Measurements from ENCODE around the gene FOXO1.
"Not testable (repeated sequence)": the region's sequence is repeated elsewhere in the genome, so short reads cannot be mapped to it uniquely, and the experiment has no call there.

Gene FOXO1

DNA sequence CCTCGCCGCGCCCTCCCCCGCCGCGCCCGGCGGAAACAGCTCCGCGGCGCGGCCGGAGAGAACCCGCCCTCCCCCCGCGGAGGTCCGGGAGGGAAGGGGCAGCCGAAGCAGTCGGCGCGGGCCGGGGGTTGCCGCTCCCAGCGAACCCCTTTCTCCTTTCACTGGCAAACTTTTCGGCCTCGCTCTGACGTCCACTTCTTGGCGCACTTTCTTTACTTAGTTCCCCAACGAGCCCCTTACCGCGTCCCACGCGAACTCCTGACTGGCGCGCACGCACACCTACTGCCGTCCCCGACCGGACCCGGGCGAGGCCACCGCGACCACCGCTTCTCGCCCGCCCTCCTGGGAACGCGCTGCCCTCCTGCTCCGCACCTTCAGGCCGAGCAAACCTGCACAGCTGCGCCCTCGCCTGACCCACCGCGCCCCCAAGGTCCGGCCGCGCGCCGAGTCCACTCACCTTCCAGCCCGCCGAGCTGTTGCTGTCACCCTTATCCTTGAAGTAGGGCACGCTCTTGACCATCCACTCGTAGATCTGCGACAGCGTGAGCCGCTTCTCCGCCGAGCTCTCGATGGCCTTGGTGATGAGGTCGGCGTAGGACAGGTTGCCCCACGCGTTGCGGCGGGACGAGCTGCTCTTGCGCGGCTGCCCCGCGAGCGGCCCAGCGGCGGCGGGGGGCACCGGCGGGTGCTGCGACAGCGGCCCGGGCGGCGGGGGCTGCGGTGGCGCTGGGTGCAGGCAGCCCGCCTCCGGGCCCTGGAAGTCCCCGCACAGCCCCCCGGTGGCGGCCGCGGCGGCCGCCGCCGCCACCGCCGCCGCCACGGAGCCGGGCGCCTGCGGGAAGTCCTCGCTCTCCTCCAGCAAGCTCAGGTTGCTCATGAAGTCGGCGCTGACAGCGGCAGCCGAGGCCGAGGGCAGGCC is 1.1 kb downstream of the FOXO1 start:
- DNase-seq (ENCODE audit: low read depth) = no peak

- no peak for DNase-seq (ENCODE audit: low read depth)
These were observed 1.9 kb downstream of the FOXO1 start for GRCh38 chr13:40664350-40665125.

GRCh38 chr13:40664100-40664349 is 2.4 kb downstream of the FOXO1 start:
- not testable (repeated sequence) for DNase-seq (ENCODE audit: low read depth)

GRCh38 chr13:40662866-40663265 is 3.6 kb downstream of the FOXO1 start:
- DNase-seq (ENCODE audit: low read depth) = no peak

- no peak for DNase-seq (ENCODE audit: low read depth)
These were observed 4.4 kb downstream of the FOXO1 start for GRCh38 chr13:40661875-40662665.

GRCh38 chr13:40660692-40661091 is 5.7 kb downstream of the FOXO1 start:
- no peak for DNase-seq (ENCODE audit: low read depth)

DNA sequence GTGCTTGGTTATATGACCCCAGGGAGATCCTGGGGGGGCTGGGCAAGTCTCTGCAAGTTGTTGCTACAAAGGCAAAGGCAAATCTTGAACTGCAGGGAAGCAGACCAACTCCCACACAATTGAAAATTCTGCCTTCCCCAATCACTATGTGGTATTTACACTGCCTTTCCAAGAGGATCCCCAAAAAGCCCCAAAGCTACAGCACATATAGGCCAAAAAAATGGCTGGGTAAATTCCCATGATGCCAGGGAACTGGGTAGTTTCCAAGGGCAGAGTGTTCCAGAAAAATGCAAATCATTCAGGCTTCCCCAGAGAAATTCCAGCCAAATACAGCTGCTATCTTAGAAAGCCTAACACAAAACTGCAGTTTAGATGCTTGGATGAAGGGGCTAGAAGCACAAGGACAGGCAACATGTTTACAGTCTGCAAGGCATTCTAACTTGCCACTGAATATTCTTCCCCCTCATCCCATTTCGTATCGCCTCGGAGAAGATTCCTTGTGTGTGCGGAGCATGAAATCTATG is 6.2 kb downstream of the FOXO1 start:
- DNase-seq (ENCODE audit: low read depth) = no peak

DNA sequence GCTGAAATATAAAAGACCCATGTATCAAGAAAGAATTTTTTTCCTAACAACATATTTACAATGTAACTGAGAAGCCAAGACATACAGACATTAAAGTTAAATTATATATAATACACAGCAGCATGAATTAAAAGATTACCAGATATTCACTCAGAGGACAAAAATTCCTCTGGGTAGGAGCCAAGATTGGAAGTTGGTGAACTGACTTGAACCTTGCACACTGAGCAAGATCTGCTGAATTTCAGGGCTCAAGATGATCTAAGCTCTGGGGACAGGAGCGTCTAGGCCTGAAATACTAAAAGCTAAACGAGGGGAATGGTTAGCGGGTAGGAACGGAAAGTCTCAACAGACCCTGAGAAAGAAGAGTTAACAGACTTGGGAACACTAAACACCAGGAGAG is 8.5 kb downstream of the FOXO1 start:
- DNase-seq (ENCODE audit: low read depth) = no peak

DNA sequence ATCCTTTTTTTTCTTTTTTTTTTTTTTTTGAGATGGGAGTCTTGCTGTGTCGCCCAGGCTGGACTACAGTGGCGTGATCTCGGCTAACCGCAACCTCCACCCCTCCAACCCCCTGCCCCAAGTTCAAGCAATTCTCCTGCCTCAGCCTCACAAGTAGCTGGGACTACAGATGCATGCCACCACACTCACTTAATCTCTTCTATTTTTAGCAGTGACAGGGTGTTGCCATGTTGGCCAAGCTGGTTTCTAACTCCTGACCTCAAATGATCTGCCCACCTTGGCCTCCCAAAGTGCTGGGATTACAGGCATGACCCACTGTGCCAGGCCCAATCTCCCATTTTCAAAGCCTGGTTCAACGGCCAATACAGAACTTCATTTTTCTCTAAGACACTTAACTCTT is 9.1 kb downstream of the FOXO1 start:
- DNase-seq (ENCODE audit: low read depth) = no peak

GRCh38 chr13:40656358-40656757 is 10.1 kb downstream of the FOXO1 start:
- no peak for DNase-seq (ENCODE audit: low read depth)

DNA sequence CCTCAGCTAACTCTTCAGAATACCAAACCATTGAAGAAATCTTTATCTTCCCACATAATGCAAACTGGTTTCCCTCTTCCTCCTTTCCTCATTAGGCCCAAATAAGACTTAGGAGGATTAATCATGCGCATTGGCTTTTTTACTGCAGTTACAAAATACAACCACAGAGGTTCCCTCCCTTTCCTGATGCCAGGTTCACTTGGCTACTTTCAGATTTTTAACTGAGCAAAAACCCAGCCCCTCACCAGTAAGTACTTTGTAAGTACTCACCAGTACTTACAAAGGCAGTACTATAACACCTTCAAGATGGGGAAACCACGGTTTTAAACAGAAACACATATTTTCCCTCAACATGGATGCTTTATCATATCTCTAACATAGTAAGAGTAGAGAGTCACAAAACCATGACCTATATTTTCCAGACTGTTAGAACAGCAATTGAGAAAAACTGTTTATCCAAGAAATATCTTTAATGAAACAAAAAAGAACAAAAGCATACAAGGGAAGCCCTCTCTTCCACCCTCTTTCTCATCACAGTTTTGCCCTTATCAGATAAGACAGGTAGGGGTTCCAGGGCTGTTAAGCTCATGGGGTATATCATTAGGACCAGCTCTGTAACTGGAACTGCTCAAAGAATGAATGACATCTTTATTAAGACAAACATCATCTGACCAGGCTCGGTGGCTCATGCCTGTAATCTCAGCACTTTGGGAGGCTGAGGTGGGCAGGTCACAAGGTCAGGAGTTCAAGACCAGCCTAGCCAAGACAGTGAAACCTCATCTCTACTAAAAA is 12.7 kb downstream of the FOXO1 start:
- no peak for DNase-seq (ENCODE audit: low read depth)

DNA sequence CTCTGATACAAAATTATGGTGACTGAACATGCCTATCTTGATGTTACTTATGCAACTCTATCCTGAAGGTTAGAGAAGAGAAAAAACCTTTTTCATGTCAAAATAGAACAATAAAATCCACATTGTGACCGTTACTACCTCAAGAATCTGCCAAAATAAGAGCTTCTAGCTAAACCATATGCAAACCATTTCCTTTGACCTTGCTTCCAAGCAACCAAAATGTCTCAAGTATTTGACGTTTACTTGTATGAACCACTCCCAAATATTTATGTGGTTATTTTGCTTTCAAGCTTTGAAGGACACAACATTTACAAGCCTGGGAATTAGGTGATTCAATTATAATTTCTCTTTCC is 13.9 kb downstream of the FOXO1 start:
- no peak for DNase-seq (ENCODE audit: low read depth)

DNA sequence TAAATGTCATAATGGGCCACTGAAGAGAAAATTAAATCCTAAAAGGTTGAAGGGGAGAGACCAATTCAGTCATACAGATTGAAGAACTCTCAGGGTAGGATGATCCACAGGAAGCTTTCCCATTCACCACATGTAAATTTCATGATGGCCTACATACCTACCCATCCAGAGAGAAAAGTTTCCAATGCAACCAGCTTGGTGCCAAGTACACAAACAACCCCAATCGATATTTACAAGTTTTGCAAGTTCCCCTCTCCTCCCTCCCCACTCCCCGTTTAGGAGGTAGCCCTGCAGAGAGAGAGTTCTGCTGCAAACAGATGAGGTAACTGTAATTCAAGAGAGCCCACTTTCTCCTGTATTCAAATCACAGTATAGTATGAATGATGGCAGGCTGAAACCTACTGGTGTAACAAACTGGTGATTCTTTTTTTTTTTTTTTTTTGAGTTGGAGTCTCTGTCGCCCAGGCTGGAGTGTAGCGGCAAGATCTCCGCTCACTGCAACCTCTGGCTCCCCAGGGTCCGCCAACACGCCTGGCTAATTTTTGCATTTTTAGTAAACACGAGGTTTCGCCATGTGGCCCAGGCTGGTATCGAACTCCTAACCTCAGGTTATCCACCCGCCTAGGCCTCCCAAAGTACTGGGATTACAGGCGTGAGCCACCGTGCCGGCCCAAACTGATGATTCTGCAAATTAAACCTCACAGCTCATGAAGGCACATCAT is 14.4 kb downstream of the FOXO1 start:
- DNase-seq (ENCODE audit: low read depth) = no peak

- DNase-seq (ENCODE audit: low read depth) = no peak
These were observed 17.6 kb downstream of the FOXO1 start for GRCh38 chr13:40648841-40649240.

DNA sequence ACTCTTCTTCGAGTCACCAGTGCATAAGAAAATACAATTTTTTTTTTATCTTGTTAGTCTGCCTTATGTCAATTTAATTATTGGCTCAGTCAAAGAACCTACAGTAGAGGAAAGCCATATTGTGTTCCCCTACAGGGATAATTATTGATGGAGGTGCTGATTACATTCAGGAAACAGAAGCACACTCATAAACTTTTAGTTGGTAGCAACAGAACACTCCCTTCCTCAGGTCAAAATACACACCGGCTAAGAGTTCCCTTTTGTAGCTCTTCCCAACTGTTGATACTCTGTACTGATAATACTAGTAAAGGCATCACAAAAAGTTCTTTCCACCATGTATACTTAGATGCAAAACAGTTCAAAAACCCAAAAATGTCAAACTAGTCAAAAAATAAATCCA is 18.4 kb downstream of the FOXO1 start:
- no peak for DNase-seq (ENCODE audit: low read depth)

DNA sequence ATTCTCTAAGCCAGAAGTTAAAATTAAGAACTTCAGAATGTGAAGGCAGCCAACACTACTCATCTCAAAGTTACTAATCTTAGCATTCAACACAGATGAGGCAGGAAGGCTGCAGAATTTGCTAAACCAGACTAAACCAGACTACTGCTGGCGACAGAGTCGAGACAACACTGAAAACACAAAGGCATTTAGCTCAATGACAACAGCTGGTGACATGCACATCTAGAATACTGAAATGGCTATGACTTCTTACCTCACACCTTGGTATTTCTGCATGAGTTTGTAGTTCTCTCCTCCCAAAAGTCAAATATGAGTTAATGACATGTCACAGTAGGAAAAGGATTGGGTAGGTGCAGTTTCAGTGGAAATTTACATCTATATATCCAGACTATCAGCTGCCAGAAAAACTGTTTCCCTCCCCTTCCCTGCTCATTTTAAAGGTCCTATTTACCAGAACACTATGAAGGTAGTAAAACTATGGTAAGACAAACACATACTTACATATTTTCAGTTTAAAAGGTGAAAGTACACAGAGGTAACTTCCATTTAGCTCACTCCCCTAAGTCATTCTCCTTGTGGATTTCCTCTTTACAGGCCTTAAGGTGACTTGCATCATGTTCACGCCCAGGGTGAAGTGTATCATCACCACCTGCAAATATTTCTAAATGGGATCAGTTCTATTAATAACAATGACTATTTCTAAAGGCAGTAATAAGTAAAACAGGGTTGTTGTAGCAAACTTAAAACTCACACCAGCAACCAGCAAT is 21.4 kb downstream of the FOXO1 start:
- DNase-seq (ENCODE audit: low read depth) = no peak

DNA sequence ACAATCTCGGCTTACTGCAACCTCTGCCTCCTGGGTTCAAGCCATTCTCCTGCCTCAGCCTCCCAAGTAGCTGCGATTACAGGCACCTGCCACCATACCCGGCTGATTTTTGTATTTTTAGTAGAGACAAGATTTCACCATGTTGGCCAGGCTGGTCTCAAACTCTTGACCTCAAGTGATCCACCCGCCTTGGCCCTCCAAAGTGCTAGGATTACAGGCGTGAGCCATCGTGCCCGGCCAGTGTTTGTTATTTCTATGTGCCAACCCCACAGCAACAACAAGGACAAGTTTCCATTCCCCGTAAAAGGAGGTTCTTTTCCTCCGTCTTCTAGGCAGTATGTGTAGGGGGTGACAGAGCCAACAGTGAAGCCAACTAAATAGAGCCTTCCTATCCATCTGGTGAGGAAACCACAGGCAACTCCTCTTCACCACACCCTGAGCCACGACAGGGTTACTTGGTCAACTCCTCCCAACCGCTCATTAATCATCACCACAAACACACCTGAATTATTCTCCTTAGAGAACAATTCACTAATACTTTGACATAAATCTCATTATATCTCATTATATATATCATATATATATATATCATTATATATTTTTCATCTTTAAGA is 25.5 kb downstream of the FOXO1 start:
- DNase-seq (ENCODE audit: low read depth) = no peak

- DNase-seq (ENCODE audit: low read depth) = no peak
These were observed 26.2 kb downstream of the FOXO1 start for GRCh38 chr13:40640202-40640601.

DNA sequence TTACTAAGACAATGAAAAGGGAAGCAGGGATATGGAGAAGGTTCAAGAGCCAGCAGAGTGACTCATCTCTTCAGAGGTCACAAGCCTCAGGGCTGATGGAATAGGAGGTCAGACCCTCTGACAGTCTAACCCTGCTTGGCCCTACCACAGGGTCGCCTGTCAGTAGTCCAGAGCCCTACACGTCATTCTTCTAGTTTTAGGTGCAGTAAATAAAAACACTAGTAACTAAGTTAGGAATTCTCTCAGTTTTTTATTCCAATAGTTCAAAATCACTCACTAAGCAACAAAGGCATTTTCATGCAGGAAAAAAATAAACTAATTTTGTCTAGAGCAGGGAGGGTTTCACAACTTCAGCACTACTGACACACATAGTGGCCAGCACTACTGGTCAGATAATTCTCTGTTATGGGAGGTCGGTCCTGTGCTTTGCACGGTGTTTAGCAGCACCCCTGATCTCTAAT is 27.2 kb downstream of the FOXO1 start:
- no peak for DNase-seq (ENCODE audit: low read depth)

DNA sequence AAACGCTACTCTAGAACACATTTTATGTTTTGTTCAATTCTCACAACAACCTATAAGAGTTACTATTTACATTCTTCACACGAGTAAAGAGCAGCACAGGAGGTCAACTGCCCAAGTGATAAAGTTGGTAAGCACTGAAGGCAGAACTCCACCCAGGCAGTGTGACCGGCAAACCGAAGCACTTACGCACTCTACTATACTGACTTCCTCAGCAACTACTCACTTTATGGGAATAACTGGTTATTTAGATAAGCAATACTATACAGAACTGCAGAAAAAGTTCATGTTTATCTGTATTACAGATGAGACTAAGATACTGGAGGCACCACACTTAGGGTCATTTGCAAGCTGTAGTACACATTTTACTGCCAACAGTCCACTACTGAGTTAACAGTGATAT is 28.8 kb downstream of the FOXO1 start:
- no peak for DNase-seq (ENCODE audit: low read depth)

All from stimulated activated CD8-positive, alpha-beta memory T cell treated with anti-CD3 and anti-CD28 coated beads, Interleukin-7, amount 100 ng/mL, for 24 hours (primary cell).